Ovary (tissue), 9 donors: ENCODE data around the gene SPPL3. TPM values are rescaled to one million over a fixed set of nuclear protein-coding genes. Genes with fewer than 3 reads are reported as not detected.

ENCODE experiments used
- DNase-seq, 5 donors: peaks; one replicate each; pipeline ENCODE4 v3.0.0-alpha.2; 2019 to 2020
- H3K27ac ChIP-seq, 2 donors: fragments of 200-600 bp; one replicate each; pipeline versions ENCODE4 v1.5.1 to v1.8.0; 2019 to 2022
- H3K27me3 ChIP-seq: fragments of 200-600 bp; one replicate; pipeline ENCODE4 v1.8.0; 2022
- H3K36me3 ChIP-seq: fragments of 200-600 bp; sonication (generic); one replicate; pipeline ENCODE4 v1.5.1; 2019
- H3K4me1 ChIP-seq: one replicate; pipeline ENCODE4 v1.8.1; 2013; ENCODE audit warnings: mild to moderate bottlenecking, moderate library complexity; ENCODE audit not compliant: insufficient read depth
- H3K4me3 ChIP-seq: fragments of 200-600 bp; sonication (generic); one replicate; pipeline ENCODE4 v1.5.1; 2017
- H3K9me3 ChIP-seq, 2 donors: fragments of 200-600 bp in 1 of 2; sonication (generic) in 1 of 2; one replicate each; pipeline versions ENCODE4 v1.5.1 to v1.8.1; 2013 to 2019; ENCODE audit warnings: mild to moderate bottlenecking in 1 of 2, moderate library complexity in 1 of 2
- EP300 ChIP-seq: sonication (generic); formaldehyde crosslinking; IDR thresholded peaks from one replicate; pipeline ENCODE4 v1.6.1; 2017; ENCODE audit warnings: antibody characterized with exemption
- POLR2A ChIP-seq: fragments of 450-650 bp; IDR thresholded peaks from one replicate; pipeline ENCODE4 v1.6.1; 2017; ENCODE audit warnings: antibody characterized with exemption, mild to moderate bottlenecking, moderate library complexity
- WGBS, 3 donors: extraction: QIAGEN DNeasy Blood & Tissue Kit in 1 of 3; methylation state at CpG; one replicate each; pipeline versions ENCODE4 v1.1.5 to v1.1.7; 2013 to 2017; 5-methylcytosine and 5-hydroxymethylcytosine counted together
- intact Hi-C, 4 donors: fragments of 100-400 bp; cut with DNase I; formaldehyde crosslinking; loops; one replicate each; pipeline versions ENCODE4 v1.11.0 to v1.15.1; 2022 to 2023
- polyA plus RNA-seq, 2 donors: library from polyadenylated mRNA; stranded (reverse); fragments of 200-250 nt in 1 of 2; fragments of 350-450 nt in 1 of 2; fragmentation: Illumina TruSeq in 1 of 2; extraction: RNeasy Lipid Tissue Mini Kit (QIAGEN cat#74804) in 1 of 2; gene quantifications; one replicate each; pipeline ENCODE4 v1.2.3, GENCODE V29; 2013 to 2014
- total RNA-seq, 7 donors: library from RNA; depleted of rRNA in 2 of 7; stranded (reverse); fragments of >200 nt in 2 of 7; fragmentation: NEBNext Ultra II Directional in 3 of 7; extraction: Animal tissue kit (Norgen Biotek cat#: 25700) in 3 of 7; gene quantifications; one replicate each; pipeline versions ENCODE4 v1.1.0 to v1.2.4, GENCODE V29; 2016 to 2023
- TF ChIP-seq, protein P1 (sequence below), 3 donors: fragments of 450-650 bp in 2 of 3; fragments of 200-600 bp in 1 of 3; IDR thresholded peaks; one replicate each; pipeline versions ENCODE4 v1.5.1 to v1.8.0; 2016 to 2022; ENCODE audit warnings: antibody characterized with exemption in 3 of 3, mild to moderate bottlenecking in 1 of 3
- donor health status: DM: no; HTN: no; CAD: no; lungs with moderate emphysema.
- donor health status: DM: no; HTN: no; CAD: no.
- donor health status: Bipolar disorder and iron deficiency.
- donor health status: DM: yes; HTN: yes; CAD: no.
- donor health status: DM: no; HTN: no; CAD: no.
- donor health status: DM: yes; HTN: yes; CAD: no.

Gene SPPL3
- total and polyA plus RNA-seq, 9 donors: 24.2 to 87.4 (median 51.9) TPM

DNA sequence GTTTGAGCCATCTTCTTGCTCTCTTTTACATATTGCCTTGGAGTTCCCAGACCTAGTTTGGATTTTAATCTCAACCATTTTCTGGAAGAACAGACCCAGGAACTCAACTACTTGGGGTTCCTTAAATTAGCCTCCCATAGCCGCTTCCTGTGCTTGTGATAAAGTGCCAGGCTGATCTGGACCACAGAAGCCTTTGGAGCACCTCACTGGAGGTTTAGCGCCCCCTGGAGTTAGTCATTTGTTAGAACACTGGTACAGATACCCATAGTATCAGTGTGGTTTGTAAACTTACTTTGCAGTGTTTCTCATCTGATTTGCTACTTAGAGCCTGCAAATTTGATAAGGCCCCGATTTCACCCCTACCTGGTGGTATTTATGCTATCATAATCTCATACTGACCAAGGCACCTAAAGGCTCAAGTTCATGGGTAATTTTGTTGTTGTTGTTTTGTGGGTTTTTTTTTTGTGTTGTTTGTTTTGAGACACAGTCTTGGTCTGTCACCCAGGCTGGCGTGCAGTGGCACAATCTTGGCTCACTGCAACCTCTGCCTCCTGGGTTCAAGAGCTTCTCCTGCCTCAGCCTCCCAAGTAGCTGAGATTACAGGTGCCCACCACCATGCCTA lies 190.2 kb downstream of the SPPL3 start:
- WGBS, 3 donors: 14 to 24% (median 20%) methylated on average over 4 of the region's 4 CpGs
- Histone ChIP-seq H3K27ac (no peak overlapping the region), H3K4me1 (peaks cover 4% of the 10 kb centered on the region), H3K9me3 (no peaks in the 10 kb centered on the region), H3K4me3 (no peak overlapping the region), H3K36me3 (no peaks in the 10 kb centered on the region), H3K27me3 (no peaks in the 10 kb centered on the region)
- intact Hi-C loops: loop anchor here (5.0 to 10.0 kb wide), 3 partner anchors 67 to 129 kb away; partner anchors contain the start of genes POP5 (in 3 of the 4) and CABP1 (in 1 of the 4)
- TF ChIP-seq, protein P1, sequence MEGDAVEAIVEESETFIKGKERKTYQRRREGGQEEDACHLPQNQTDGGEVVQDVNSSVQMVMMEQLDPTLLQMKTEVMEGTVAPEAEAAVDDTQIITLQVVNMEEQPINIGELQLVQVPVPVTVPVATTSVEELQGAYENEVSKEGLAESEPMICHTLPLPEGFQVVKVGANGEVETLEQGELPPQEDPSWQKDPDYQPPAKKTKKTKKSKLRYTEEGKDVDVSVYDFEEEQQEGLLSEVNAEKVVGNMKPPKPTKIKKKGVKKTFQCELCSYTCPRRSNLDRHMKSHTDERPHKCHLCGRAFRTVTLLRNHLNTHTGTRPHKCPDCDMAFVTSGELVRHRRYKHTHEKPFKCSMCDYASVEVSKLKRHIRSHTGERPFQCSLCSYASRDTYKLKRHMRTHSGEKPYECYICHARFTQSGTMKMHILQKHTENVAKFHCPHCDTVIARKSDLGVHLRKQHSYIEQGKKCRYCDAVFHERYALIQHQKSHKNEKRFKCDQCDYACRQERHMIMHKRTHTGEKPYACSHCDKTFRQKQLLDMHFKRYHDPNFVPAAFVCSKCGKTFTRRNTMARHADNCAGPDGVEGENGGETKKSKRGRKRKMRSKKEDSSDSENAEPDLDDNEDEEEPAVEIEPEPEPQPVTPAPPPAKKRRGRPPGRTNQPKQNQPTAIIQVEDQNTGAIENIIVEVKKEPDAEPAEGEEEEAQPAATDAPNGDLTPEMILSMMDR (IDR thresholded peaks at IDR 0.05): peak; percentile 61 to 75 (median 67)
- TF ChIP-seq POLR2A: no peak
- TF ChIP-seq EP300: no peak
- DNase-seq: peak in 4 of 5 donors; percentile 52 to 70 (median 65)

DNA sequence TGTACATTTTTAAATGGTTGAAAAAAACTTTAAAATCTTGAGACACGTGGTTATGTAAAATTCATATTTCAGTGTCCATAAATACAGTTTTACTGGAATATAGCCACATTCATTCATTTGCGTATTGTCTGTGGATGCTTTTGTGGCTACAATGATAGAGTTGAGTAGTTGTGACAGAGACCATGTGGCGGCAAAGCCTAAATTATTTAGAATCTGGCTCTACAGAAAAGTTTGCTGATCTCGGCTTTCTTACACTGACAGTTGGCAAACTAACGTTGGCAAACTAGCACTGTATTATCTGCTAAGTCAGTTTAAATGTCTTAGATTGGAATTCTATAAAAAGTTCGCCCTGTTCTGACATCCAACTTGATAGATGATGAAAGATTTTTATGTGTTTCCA lies 191.5 kb downstream of the SPPL3 start:
- WGBS, 3 donors: 45 to 56% (median 47%) methylated on average over 6 of the region's 6 CpGs
- Histone ChIP-seq H3K9me3 (no peaks in the 10 kb centered on the region), H3K4me3 (no peak overlapping the region), H3K4me1 (peaks cover 4% of the 10 kb centered on the region), H3K27ac (no peak overlapping the region), H3K36me3 (no peaks in the 10 kb centered on the region), H3K27me3 (no peaks in the 10 kb centered on the region)
- TF ChIP-seq, protein P1 (IDR thresholded peaks at IDR 0.05): no peak
- TF ChIP-seq EP300: no peak
- no peak for TF ChIP-seq POLR2A
- intact Hi-C loops: loop anchor here (5.0 to 10.0 kb wide), 3 partner anchors 65 to 128 kb away; partner anchors contain the start of genes POP5 (in 3 of the 4) and CABP1 (in 1 of the 4)
- DNase-seq: no peak

Other genes starting within 250 kb of the SPPL3 start
- gene MLEC, start 217.2 kb downstream of the SPPL3 start, total RNA-seq: 100 to 1,000 TPM in 4 of 7 donors, 10 to 100 TPM in 3; 29.2 to 134 (median 101) TPM
- 100 to 1,000 TPM in 1 of 2 donors, 10 to 100 TPM in 1; 31.2 to 169 TPM for gene MLEC, start 217.2 kb downstream of the SPPL3 start, polyA plus RNA-seq
- gene UNC119B, start 193.9 kb downstream of the SPPL3 start, total RNA-seq: 10 to 100 TPM; 18.4 to 54.4 (median 46.2) TPM
- 10 to 100 TPM; 25.4 to 44.3 TPM for gene UNC119B, start 193.9 kb downstream of the SPPL3 start, polyA plus RNA-seq
- 10 to 100 TPM in 6 of 7 donors, 1 to 10 TPM in 1; 8.0 to 17.5 (median 13.9) TPM for gene ACADS, start 178.5 kb downstream of the SPPL3 start, total RNA-seq
- gene ACADS, start 178.5 kb downstream of the SPPL3 start, polyA plus RNA-seq: 10 to 100 TPM in 1 of 2 donors, 1 to 10 TPM in 1; 1.0 to 15.0 TPM
- gene HNF1A, start 74.2 kb upstream of the SPPL3 start, total RNA-seq: 1 to 10 TPM in 1 of 7 donors, under 1 TPM in 2, not detected in 4; 0.10 to 1.4 (median 0.12) TPM
- gene HNF1A, start 74.2 kb upstream of the SPPL3 start, polyA plus RNA-seq: under 1 TPM in 1 of 2 donors, not detected in 1; 0.23 TPM
- gene C12orf43, start 112.1 kb upstream of the SPPL3 start, total RNA-seq: 10 to 100 TPM; 10.6 to 22.9 (median 17.9) TPM
- gene C12orf43, start 112.1 kb upstream of the SPPL3 start, polyA plus RNA-seq: 10 to 100 TPM; 14.8 to 16.4 TPM
- gene OASL, start 134.9 kb upstream of the SPPL3 start, total RNA-seq: under 1 TPM in 6 of 7 donors, not detected in 1; 0.12 to 0.61 (median 0.35) TPM
- gene OASL, start 134.9 kb upstream of the SPPL3 start, polyA plus RNA-seq: 1 to 10 TPM in 1 of 2 donors, under 1 TPM in 1; 0.42 to 2.8 TPM
- 10 to 100 TPM in 2 of 7 donors, 1 to 10 TPM in 5; 4.7 to 10.8 (median 6.9) TPM for gene P2RX7, start 228.5 kb upstream of the SPPL3 start, total RNA-seq
- gene P2RX7, start 228.5 kb upstream of the SPPL3 start, polyA plus RNA-seq: 1 to 10 TPM; 5.3 to 9.5 TPM